ENCODE data around the gene CPXM2. TPM values are rescaled to one million over a fixed set of nuclear protein-coding genes. Genes with fewer than 3 reads are reported as not detected.

Gene CPXM2
- total and polyA plus RNA-seq, 9 of the 15 experiments (the other 6 are each of a cell fraction or from before 2014, with no cell fraction given): not detected

DNA sequence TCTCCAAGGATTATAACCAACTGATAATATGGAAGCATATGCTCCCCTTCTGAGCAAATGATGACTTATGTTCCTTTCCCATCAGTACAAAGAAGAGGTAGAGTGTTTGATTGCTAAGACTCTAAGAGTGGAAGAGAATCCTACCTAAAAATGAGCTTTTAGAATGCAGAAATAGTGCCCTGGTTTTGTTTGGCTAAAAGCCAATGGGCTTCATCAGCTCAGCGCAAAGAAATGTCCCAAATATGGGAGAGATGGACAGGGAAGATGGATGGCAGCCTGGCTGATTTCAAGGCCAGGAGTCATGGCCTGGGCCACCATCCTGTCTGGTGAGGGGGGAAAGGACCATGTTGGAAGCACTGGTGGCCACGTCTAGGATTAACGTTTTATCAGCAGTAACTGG, 165.2 kb downstream of the CPXM2 start:
- H3K79me2 ChIP-seq (ENCODE audit: control insufficient read depth, insufficient read depth, low read length): no peaks in the 10 kb centered on the region
- H3K9me1 ChIP-seq (ENCODE audit: control insufficient read depth, insufficient read depth, low read length): no peaks in the 10 kb centered on the region
- in situ Hi-C loops (cut with MboI): no loop called here
- ChIA-PET POLR2A (no interaction called here), CTCF (ENCODE audit: low intra/inter-chr PET ratio) (no interaction called here)
- no peak overlapping the region for H3K4me2 ChIP-seq (ENCODE audit: insufficient read depth, low read length)
- no peak overlapping the region for H3K4me3 ChIP-seq
- no peak overlapping the region for H3K9ac ChIP-seq (ENCODE audit: insufficient read depth in 1 of 2, low read depth in 2 of 2, low read length in 2 of 2)
- intact Hi-C loops (cut with micrococcal nuclease): no loop called here
- BruUV-seq (replicated peaks): no TSS peak
- no peaks in the 10 kb centered on the region for H3K36me3 ChIP-seq (ENCODE audit: control insufficient read depth, insufficient read depth, low read length)
- H2AFZ ChIP-seq (ENCODE audit: low read depth, low read length): no peak overlapping the region
- H3K4me1 ChIP-seq (replicated peaks in 1 of 2; ENCODE audit: control insufficient read depth in 2 of 2, insufficient read depth in 2 of 2, low read length in 2 of 2): no peaks in the 10 kb centered on the region
- H3K9me3 ChIP-seq (replicated peaks; ENCODE audit: control insufficient read depth, insufficient read depth, low read depth, low read length): no peaks in the 10 kb centered on the region
- no peak for FAIRE-seq
- peaks cover 0 to 6% of the 10 kb centered on the region in 2 experiments; a peak in 1 of 5 replicates for H3K27me3 ChIP-seq (ENCODE audit: control insufficient read depth in 2 of 2, insufficient read depth in 2 of 2, low read length in 2 of 2)
- TF ChIP-seq NFRKB (IDR thresholded peaks at IDR 0.05; ENCODE audit: low read depth): no peak
- no peak for TF ChIP-seq FOXK2 (conservative IDR thresholded peaks at IDR 0.05 in 1 of 2, IDR thresholded peaks at IDR 0.05 in 1 of 2; ENCODE audit: low read depth in 2 of 2)
- no peak for TF ChIP-seq ZNF175 (CRISPR knock-in tag; IDR thresholded peaks at IDR 0.05; ENCODE audit: low read depth)
- no peak for TF ChIP-seq ZFX (CRISPR knock-in tag; IDR thresholded peaks at IDR 0.05)
- ATAC-seq: no peak
- H3K27ac ChIP-seq (ENCODE audit: extremely low read depth, low read depth, low read length): no peak overlapping the region
- WGBS (ENCODE audit: insufficient coverage, low coverage, missing lambda C conversion rate): 0% methylated on average over 3 of the region's 3 CpGs
- no peak for DNase-seq (ENCODE audit: extremely low read depth in 1 of 4, low spot score in 3 of 4)
- no peaks in the 10 kb centered on the region for H4K20me1 ChIP-seq (replicated peaks; ENCODE audit: control insufficient read depth, insufficient read depth, low read length)

DNA sequence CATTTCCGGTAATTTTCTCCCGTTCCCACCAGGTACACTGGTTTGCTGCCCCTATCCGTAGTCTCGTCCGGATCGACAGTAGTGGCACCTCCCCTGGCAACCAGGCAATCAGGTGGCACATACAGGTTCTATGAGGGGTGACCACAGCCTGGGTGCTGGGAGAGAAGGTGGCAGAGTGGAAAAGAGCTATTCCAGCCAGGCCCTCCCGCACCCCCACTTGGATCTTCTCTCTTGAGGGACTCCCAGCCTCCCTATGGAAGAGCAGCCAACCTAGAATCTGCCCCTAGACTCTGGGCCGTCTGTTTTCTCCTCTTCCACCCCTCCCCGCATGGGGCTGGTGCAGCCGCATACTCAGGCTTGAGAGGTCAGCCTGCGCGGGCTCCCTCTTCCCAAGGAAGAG, 166.9 kb downstream of the CPXM2 start:
- FAIRE-seq: no peak
- CTCF ChIA-PET (ENCODE audit: low intra/inter-chr PET ratio): no interaction called here
- H3K9me1 ChIP-seq (ENCODE audit: control insufficient read depth, insufficient read depth, low read length): no peaks in the 10 kb centered on the region
- in situ Hi-C loops (cut with MboI): no loop called here
- ATAC-seq: no peak
- POLR2A ChIA-PET: interaction anchor here (0.6 kb wide), 1 partner anchor 15 kb away, joined by 3 read pairs; no protein-coding TSS in a partner anchor
- H2AFZ ChIP-seq (ENCODE audit: low read depth, low read length): no peak overlapping the region
- DNase-seq (ENCODE audit: extremely low read depth in 1 of 4, low spot score in 3 of 4): no peak
- no peaks in the 10 kb centered on the region for H3K79me2 ChIP-seq (ENCODE audit: control insufficient read depth, insufficient read depth, low read length)
- H3K9ac ChIP-seq (ENCODE audit: insufficient read depth in 1 of 2, low read depth in 2 of 2, low read length in 2 of 2): no peak overlapping the region
- no peaks in the 10 kb centered on the region for H3K36me3 ChIP-seq (ENCODE audit: control insufficient read depth, insufficient read depth, low read length)
- no peaks in the 10 kb centered on the region for H3K4me1 ChIP-seq (replicated peaks in 1 of 2; ENCODE audit: control insufficient read depth in 2 of 2, insufficient read depth in 2 of 2, low read length in 2 of 2)
- no peaks in the 10 kb centered on the region for H4K20me1 ChIP-seq (replicated peaks; ENCODE audit: control insufficient read depth, insufficient read depth, low read length)
- H3K27ac ChIP-seq (ENCODE audit: extremely low read depth, low read depth, low read length): no peak overlapping the region
- intact Hi-C loops (cut with micrococcal nuclease): no loop called here
- H3K4me2 ChIP-seq (ENCODE audit: insufficient read depth, low read length): no peak overlapping the region
- H3K4me3 ChIP-seq: no peak overlapping the region
- WGBS (ENCODE audit: insufficient coverage, low coverage, missing lambda C conversion rate): 3% methylated on average over 11 of the region's 12 CpGs
- peaks cover 0 to 6% of the 10 kb centered on the region in 2 experiments; a peak in 1 of 5 replicates for H3K27me3 ChIP-seq (ENCODE audit: control insufficient read depth in 2 of 2, insufficient read depth in 2 of 2, low read length in 2 of 2)
- BruUV-seq (replicated peaks): no TSS peak
- H3K9me3 ChIP-seq (replicated peaks; ENCODE audit: control insufficient read depth, insufficient read depth, low read depth, low read length): no peaks in the 10 kb centered on the region
- TF ChIP-seq CBFB (CRISPR knock-in tag; IDR thresholded peaks at IDR 0.05) (no peak), HSF4 (CRISPR knock-in tag; IDR thresholded peaks at IDR 0.05; ENCODE audit: borderline replicate concordance) (no peak), SMAD2 (IDR thresholded peaks at IDR 0.05; ENCODE audit: low read depth, low read length) (no peak), ZNF24 (IDR thresholded peaks at IDR 0.05) (no peak), RFX7 (CRISPR knock-in tag; IDR thresholded peaks at IDR 0.05) (no peak), ZNF408 (CRISPR knock-in tag; IDR thresholded peaks at IDR 0.05; ENCODE audit: low read depth) (no peak), ZNF707 (CRISPR knock-in tag; conservative IDR thresholded peaks at IDR 0.05) (no peak), ZNF3 (CRISPR knock-in tag; IDR thresholded peaks at IDR 0.05) (no peak)
- TF ChIP-seq, protein P1, sequence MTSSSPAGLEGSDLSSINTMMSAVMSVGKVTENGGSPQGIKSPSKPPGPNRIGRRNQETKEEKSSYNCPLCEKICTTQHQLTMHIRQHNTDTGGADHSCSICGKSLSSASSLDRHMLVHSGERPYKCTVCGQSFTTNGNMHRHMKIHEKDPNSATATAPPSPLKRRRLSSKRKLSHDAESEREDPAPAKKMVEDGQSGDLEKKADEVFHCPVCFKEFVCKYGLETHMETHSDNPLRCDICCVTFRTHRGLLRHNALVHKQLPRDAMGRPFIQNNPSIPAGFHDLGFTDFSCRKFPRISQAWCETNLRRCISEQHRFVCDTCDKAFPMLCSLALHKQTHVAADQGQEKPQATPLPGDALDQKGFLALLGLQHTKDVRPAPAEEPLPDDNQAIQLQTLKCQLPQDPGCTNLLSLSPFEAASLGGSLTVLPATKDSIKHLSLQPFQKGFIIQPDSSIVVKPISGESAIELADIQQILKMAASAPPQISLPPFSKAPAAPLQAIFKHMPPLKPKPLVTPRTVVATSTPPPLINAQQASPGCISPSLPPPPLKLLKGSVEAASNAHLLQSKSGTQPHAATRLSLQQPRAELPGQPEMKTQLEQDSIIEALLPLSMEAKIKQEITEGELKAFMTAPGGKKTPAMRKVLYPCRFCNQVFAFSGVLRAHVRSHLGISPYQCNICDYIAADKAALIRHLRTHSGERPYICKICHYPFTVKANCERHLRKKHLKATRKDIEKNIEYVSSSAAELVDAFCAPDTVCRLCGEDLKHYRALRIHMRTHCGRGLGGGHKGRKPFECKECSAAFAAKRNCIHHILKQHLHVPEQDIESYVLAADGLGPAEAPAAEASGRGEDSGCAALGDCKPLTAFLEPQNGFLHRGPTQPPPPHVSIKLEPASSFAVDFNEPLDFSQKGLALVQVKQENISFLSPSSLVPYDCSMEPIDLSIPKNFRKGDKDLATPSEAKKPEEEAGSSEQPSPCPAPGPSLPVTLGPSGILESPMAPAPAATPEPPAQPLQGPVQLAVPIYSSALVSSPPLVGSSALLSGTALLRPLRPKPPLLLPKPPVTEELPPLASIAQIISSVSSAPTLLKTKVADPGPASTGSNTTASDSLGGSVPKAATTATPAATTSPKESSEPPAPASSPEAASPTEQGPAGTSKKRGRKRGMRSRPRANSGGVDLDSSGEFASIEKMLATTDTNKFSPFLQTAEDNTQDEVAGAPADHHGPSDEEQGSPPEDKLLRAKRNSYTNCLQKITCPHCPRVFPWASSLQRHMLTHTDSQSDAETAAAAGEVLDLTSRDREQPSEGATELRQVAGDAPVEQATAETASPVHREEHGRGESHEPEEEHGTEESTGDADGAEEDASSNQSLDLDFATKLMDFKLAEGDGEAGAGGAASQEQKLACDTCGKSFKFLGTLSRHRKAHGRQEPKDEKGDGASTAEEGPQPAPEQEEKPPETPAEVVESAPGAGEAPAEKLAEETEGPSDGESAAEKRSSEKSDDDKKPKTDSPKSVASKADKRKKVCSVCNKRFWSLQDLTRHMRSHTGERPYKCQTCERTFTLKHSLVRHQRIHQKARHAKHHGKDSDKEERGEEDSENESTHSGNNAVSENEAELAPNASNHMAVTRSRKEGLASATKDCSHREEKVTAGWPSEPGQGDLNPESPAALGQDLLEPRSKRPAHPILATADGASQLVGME (CRISPR knock-in tag; IDR thresholded peaks at IDR 0.05): no peak

Measured in K562 (cell line).